Stimulated activated CD8-positive, alpha-beta memory T cell treated with anti-CD3 and anti-CD28 coated beads, Interleukin-7, amount 100 ng/mL, for 1 hour (primary cell): ENCODE results near the gene RSRP1.

Source experiments
- DNase-seq, 2 donors: peaks; one replicate each; pipeline ENCODE4 v3.0.0-alpha.2; 2020; ENCODE audit warnings: low read depth in 2 of 2

The RSRP1 gene

GRCh38 chr1:25194054-25194453, 53.2 kb downstream of the RSRP1 start:
- no peak for DNase-seq

DNA sequence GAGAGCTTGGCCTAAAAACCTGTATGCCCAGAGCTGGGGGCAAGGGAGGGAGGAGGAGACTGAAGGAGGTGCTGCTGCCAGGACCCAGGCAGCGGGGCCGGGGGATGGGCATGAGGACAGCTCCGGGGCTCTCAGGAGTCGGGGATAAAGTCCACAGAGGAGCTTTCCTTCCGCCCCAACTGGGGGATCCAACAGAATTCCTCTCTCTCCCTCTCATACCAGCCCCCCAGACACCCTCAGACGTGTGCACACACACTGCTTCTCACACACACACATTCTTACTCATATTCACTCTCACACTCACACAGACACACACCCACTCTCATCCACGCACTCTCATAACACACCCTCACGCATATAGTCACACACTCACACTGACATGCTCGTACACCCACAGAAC, 54.0 kb downstream of the RSRP1 start:
- no peak for DNase-seq
